ENCODE data around the gene CROCC2. TPM values are rescaled to one million over a fixed set of nuclear protein-coding genes. Genes with fewer than 3 reads are reported as not detected.

The CROCC2 gene
- total and polyA plus RNA-seq, 5 donors from 2014 or later: not detected

GRCh38 chr2:240946046-240946445, 39.9 kb downstream of the CROCC2 start:
- H3K9me3 ChIP-seq (ENCODE audit: control insufficient read depth in 2 of 2, low read length in 2 of 2): peaks cover 0 to 2% of the 10 kb centered on the region in 2 experiments
- no peak overlapping the region for H3K4me3 ChIP-seq (ENCODE audit: low read depth, low read length)
- no peaks in the 10 kb centered on the region for H3K36me3 ChIP-seq (ENCODE audit: control insufficient read depth, insufficient read depth, low read length)
- DNase-seq: no peak
- Mint-ChIP-seq H3K36me3 (no peaks in the 10 kb centered on the region), H3K4me1 (no peaks in the 10 kb centered on the region), H3K27me3 (peaks cover 22% of the 10 kb centered on the region), H3K9me3 (peaks cover 0 to 7% (median 0%) of the 10 kb centered on the region in 7 donors), H3K27ac (no peak overlapping the region), H3K4me3 (no peak overlapping the region)
- no peak overlapping the region for H3K27ac ChIP-seq (ENCODE audit: insufficient read depth, low read length, poor library complexity, severe bottlenecking)
- no peaks in the 10 kb centered on the region for H3K4me1 ChIP-seq (ENCODE audit: control insufficient read depth, insufficient read depth, low read length, poor library complexity, severe bottlenecking)
- ATAC-seq (ENCODE audit: low read depth in 2 of 2): no peak
- H3K27me3 ChIP-seq (ENCODE audit: control insufficient read depth, insufficient read depth, low read length): peaks cover 7% of the 10 kb centered on the region

GRCh38 chr2:240946654-240947053, 40.5 kb downstream of the CROCC2 start:
- no peak for DNase-seq
- H3K27me3 ChIP-seq (ENCODE audit: control insufficient read depth, insufficient read depth, low read length): peaks cover 6% of the 10 kb centered on the region
- no peak for ATAC-seq (ENCODE audit: low read depth in 2 of 2)
- Mint-ChIP-seq H3K27me3 (peaks cover 20% of the 10 kb centered on the region), H3K4me1 (no peaks in the 10 kb centered on the region), H3K27ac (peak overlapping the region in 1 of 3 donors; percentile 20), H3K36me3 (no peaks in the 10 kb centered on the region), H3K9me3 (peaks cover 0 to 3% (median 0%) of the 10 kb centered on the region in 7 donors), H3K4me3 (no peak overlapping the region)
- no peak overlapping the region for H3K4me3 ChIP-seq (ENCODE audit: low read depth, low read length)
- H3K9me3 ChIP-seq (ENCODE audit: control insufficient read depth in 2 of 2, low read length in 2 of 2): peaks cover 0 to 2% of the 10 kb centered on the region in 2 experiments
- H3K36me3 ChIP-seq (ENCODE audit: control insufficient read depth, insufficient read depth, low read length): no peaks in the 10 kb centered on the region
- H3K27ac ChIP-seq (ENCODE audit: insufficient read depth, low read length, poor library complexity, severe bottlenecking): no peak overlapping the region
- H3K4me1 ChIP-seq (ENCODE audit: control insufficient read depth, insufficient read depth, low read length, poor library complexity, severe bottlenecking): no peaks in the 10 kb centered on the region

DNA sequence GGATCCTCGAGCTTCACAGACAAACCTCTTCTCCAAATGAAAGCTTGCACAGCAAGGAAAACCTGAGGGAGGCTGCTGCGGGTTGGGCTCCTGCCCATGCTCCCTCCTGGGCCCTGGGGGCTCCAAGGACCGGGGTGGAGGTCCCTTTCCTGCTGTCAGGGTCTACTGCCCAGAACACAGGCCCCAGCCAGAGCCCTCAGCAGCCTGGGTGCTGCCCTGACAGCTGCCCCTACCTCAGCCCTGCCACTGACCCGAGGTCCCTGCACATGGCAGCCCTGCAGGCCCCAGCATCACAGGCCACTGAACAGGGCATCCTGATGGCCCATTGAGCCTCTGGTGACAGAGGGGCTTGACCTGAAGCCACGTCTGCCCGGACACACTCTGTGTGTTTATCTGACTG, 41.0 kb downstream of the CROCC2 start:
- no peaks in the 10 kb centered on the region for H3K9me3 ChIP-seq (ENCODE audit: control insufficient read depth in 2 of 2, low read length in 2 of 2)
- no peak overlapping the region for H3K4me3 ChIP-seq (ENCODE audit: low read depth, low read length)
- no peak overlapping the region for H3K27ac ChIP-seq (ENCODE audit: insufficient read depth, low read length, poor library complexity, severe bottlenecking)
- Mint-ChIP-seq H3K36me3 (no peaks in the 10 kb centered on the region), H3K4me1 (no peaks in the 10 kb centered on the region), H3K9me3 (peaks cover 0 to 3% (median 0%) of the 10 kb centered on the region in 7 donors), H3K27me3 (peaks cover 20% of the 10 kb centered on the region), H3K4me3 (no peak overlapping the region), H3K27ac (no peak overlapping the region)
- peaks cover 4% of the 10 kb centered on the region for H3K27me3 ChIP-seq (ENCODE audit: control insufficient read depth, insufficient read depth, low read length)
- H3K36me3 ChIP-seq (ENCODE audit: control insufficient read depth, insufficient read depth, low read length): no peaks in the 10 kb centered on the region
- no peaks in the 10 kb centered on the region for H3K4me1 ChIP-seq (ENCODE audit: control insufficient read depth, insufficient read depth, low read length, poor library complexity, severe bottlenecking)
- ATAC-seq (ENCODE audit: low read depth in 2 of 2) (no peak), DNase-seq (no peak)

- H3K27ac ChIP-seq (ENCODE audit: insufficient read depth, low read length, poor library complexity, severe bottlenecking): no peak overlapping the region
- Mint-ChIP-seq H3K27me3 (peaks cover 20% of the 10 kb centered on the region), H3K4me3 (no peak overlapping the region), H3K4me1 (no peaks in the 10 kb centered on the region), H3K27ac (no peak overlapping the region), H3K9me3 (peaks cover 0 to 3% (median 0%) of the 10 kb centered on the region in 7 donors), H3K36me3 (no peaks in the 10 kb centered on the region)
- H3K9me3 ChIP-seq (ENCODE audit: control insufficient read depth in 2 of 2, low read length in 2 of 2): no peaks in the 10 kb centered on the region
- H3K4me3 ChIP-seq (ENCODE audit: low read depth, low read length): no peak overlapping the region
- ATAC-seq (ENCODE audit: low read depth in 2 of 2) (no peak), DNase-seq (no peak)
- H3K27me3 ChIP-seq (ENCODE audit: control insufficient read depth, insufficient read depth, low read length): peaks cover 4% of the 10 kb centered on the region
- no peaks in the 10 kb centered on the region for H3K4me1 ChIP-seq (ENCODE audit: control insufficient read depth, insufficient read depth, low read length, poor library complexity, severe bottlenecking)
- no peaks in the 10 kb centered on the region for H3K36me3 ChIP-seq (ENCODE audit: control insufficient read depth, insufficient read depth, low read length)
These were observed 41.5 kb downstream of the CROCC2 start for GRCh38 chr2:240947607-240948006.

DNA sequence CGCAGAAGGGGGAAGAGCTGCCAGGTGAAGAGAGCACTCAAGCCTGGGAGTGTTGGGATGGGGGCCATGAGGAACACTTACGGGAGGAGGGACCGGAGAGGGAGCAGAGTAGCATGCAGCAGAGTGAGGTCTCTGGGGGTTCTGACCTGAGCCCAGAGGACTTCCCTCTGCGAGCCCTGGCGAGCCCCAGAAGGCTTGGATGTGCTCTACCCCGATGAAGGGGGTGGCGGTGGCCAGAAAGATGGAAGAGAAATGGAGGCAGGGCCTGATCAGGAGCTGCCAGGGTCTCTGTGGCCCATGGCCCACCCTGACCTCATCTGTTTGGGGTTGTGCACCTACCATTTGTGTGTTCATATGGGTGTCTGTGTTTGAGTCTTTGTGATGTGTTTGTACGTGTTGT, 42.0 kb downstream of the CROCC2 start:
- Histone ChIP-seq H3K36me3 (ENCODE audit: control insufficient read depth, insufficient read depth, low read length) (no peaks in the 10 kb centered on the region), H3K4me1 (ENCODE audit: control insufficient read depth, insufficient read depth, low read length, poor library complexity, severe bottlenecking) (no peaks in the 10 kb centered on the region), H3K9me3 (ENCODE audit: control insufficient read depth in 2 of 2, low read length in 2 of 2) (no peaks in the 10 kb centered on the region), H3K27ac (ENCODE audit: insufficient read depth, low read length, poor library complexity, severe bottlenecking) (no peak overlapping the region), H3K27me3 (ENCODE audit: control insufficient read depth, insufficient read depth, low read length) (peaks cover 4% of the 10 kb centered on the region), H3K4me3 (ENCODE audit: low read depth, low read length) (no peak overlapping the region)
- Mint-ChIP-seq H3K4me1 (no peaks in the 10 kb centered on the region), H3K9me3 (peaks cover 0 to 3% (median 0%) of the 10 kb centered on the region in 7 donors), H3K36me3 (no peaks in the 10 kb centered on the region), H3K4me3 (no peak overlapping the region), H3K27me3 (peaks cover 19% of the 10 kb centered on the region), H3K27ac (no peak overlapping the region)
- ATAC-seq (ENCODE audit: low read depth in 2 of 2) (no peak), DNase-seq (no peak)

- Histone ChIP-seq H3K4me3 (ENCODE audit: low read depth, low read length) (no peak overlapping the region), H3K27me3 (ENCODE audit: control insufficient read depth, insufficient read depth, low read length) (peaks cover 4% of the 10 kb centered on the region), H3K27ac (ENCODE audit: insufficient read depth, low read length, poor library complexity, severe bottlenecking) (no peak overlapping the region), H3K9me3 (ENCODE audit: control insufficient read depth in 2 of 2, low read length in 2 of 2) (no peaks in the 10 kb centered on the region), H3K36me3 (ENCODE audit: control insufficient read depth, insufficient read depth, low read length) (no peaks in the 10 kb centered on the region), H3K4me1 (ENCODE audit: control insufficient read depth, insufficient read depth, low read length, poor library complexity, severe bottlenecking) (no peaks in the 10 kb centered on the region)
- H3K27ac Mint-ChIP-seq: no peak overlapping the region
- H3K4me1 Mint-ChIP-seq: no peaks in the 10 kb centered on the region
- no peak overlapping the region for H3K4me3 Mint-ChIP-seq
- H3K9me3 Mint-ChIP-seq: peaks cover 0 to 3% (median 0%) of the 10 kb centered on the region in 7 donors
- ATAC-seq (ENCODE audit: low read depth in 2 of 2) (no peak), DNase-seq (no peak)
- no peaks in the 10 kb centered on the region for H3K36me3 Mint-ChIP-seq
- peaks cover 15% of the 10 kb centered on the region for H3K27me3 Mint-ChIP-seq
These were observed 43.0 kb downstream of the CROCC2 start for GRCh38 chr2:240948905-240949790.

DNA sequence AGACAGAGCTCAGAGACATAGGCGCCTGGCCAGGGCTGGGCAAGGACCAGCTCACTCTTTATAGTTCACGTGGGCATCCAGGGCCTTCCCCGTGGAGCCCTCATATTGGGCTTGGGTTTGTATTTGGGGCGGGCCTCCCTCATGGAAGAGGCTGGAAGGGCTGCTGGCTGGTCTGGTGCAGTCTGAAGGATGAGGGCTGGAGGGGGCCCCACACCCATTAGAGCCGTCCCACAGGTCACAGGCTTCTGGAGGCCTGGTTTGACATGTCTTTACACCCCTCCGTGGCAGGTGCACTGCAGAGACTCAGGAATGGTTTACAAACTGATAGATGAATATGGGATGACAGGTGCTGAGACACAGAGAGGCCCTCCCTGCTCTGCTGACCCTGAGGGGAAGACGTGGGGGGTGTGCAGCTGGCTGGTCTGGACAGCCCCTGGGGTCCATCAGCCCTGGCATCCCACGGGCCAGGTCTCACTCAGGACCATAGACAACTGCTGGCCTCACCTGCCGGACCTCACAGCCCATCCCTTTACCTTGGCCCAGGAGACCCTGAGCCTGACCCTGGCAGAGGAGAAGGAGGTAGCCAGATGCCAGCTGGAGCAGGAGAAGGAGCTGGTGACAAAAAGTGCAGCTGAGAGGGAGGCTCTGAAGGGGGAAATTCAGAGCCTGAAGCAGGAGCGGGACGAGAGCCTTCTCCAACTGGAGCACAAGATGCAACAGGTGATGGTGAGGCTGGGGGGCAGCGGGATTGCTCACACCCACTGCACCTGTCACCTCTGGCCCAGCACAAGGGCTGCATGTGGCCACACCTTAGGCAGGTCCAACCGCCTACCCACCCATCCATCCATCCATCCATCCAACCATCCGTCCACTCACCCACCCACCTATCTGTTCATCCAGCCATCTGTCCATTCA, 43.9 kb downstream of the CROCC2 start:
- ATAC-seq (ENCODE audit: low read depth in 2 of 2) (no peak), DNase-seq (no peak)
- Histone ChIP-seq H3K36me3 (ENCODE audit: control insufficient read depth, insufficient read depth, low read length) (no peaks in the 10 kb centered on the region), H3K4me1 (ENCODE audit: control insufficient read depth, insufficient read depth, low read length, poor library complexity, severe bottlenecking) (no peaks in the 10 kb centered on the region), H3K27me3 (ENCODE audit: control insufficient read depth, insufficient read depth, low read length) (peaks cover 4% of the 10 kb centered on the region), H3K9me3 (ENCODE audit: control insufficient read depth in 2 of 2, low read length in 2 of 2) (no peaks in the 10 kb centered on the region), H3K4me3 (ENCODE audit: low read depth, low read length) (no peak overlapping the region), H3K27ac (ENCODE audit: insufficient read depth, low read length, poor library complexity, severe bottlenecking) (no peak overlapping the region)
- Mint-ChIP-seq H3K27ac (no peak overlapping the region), H3K4me1 (peaks cover 0 to 2% (median 0%) of the 10 kb centered on the region in 4 donors), H3K4me3 (no peak overlapping the region), H3K36me3 (no peaks in the 10 kb centered on the region), H3K9me3 (peaks cover 0 to 1% (median 0%) of the 10 kb centered on the region in 7 donors), H3K27me3 (peaks cover 16% of the 10 kb centered on the region)
